ENCODE data around the gene STAT4.

Gene STAT4

DNA sequence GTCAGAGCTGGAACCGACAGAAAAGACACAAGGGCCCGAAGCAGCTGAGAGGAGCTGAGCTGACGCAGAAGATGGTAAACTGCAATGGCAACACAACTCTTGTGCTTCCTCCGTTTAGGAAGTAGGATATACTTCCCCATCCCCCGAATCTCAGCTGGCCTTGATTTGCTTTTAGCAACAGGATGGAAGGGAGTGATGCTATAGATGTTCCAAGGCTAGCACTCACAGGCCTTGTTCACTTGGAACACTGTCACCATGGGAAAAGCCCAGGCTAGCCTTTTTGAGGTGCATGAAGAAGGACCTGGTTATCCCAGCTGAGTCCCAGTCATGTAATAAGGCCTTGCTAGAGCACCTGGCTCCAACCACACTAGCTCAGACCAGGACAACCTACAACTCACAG is 162.9 kb downstream of the STAT4 start:
- DNase-seq (ENCODE audit: low read depth) = no peak

DNA sequence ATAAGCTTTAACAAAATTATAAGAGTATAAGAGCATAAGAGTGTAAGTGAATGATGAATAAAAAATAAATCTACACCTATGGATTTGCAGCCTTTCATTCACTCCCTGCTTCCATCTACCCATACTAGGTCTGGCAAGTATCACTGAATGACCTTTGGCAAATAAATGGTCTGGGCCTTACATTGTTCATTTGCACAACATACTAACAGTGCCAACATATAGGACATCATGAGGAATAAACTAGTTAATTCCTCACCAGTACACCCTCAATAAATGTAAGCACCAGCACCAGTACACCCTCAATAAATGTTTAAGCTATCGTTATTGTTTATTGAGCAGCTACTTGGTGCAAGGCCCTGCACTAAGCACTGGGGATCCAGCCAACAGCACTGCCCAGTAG is 163.7 kb downstream of the STAT4 start:
- TF ChIP-seq CTCF (IDR thresholded peaks at IDR 0.05; ENCODE audit: low read length, missing control alignments) = no peak
- H3K4me3 ChIP-seq (replicated peaks; ENCODE audit: low read depth, low read length) = no peak overlapping the region
- no peak for DNase-seq (ENCODE audit: low read depth)

More for the DNA sequence above, 162.9 kb downstream of the STAT4 start:
- H3K4me3 ChIP-seq (replicated peaks; ENCODE audit: low read depth, low read length) = no peak overlapping the region
- no peak for TF ChIP-seq CTCF (IDR thresholded peaks at IDR 0.05; ENCODE audit: low read length, missing control alignments)

GRCh38 chr2:190986221-190986953 is 164.4 kb downstream of the STAT4 start:
- no peak overlapping the region for H3K4me3 ChIP-seq (replicated peaks; ENCODE audit: low read depth, low read length)
- no peak for DNase-seq (ENCODE audit: low read depth)
- no peak for TF ChIP-seq CTCF (IDR thresholded peaks at IDR 0.05; ENCODE audit: low read length, missing control alignments)

DNA sequence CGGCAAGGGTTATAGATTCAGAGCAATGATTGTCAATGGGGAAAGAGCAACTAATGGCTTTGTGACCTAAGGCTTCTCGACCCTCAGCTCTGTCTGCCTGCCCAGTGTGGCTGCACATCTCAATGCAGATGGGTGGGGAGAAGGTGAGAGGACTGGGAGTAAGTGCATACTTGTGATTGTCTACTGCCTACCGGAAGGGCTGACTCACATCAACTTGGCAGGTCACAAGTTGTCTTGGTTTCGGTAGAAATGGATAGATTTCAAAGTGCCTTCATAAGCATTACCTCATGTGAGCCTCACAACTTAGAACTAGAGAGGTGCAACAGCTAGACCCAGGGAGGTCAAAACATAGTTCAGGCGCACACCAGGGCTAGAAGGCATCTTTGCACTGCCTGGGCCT is 166.2 kb downstream of the STAT4 start:
- peak; percentile 90 for DNase-seq (ENCODE audit: low read depth)
- TF ChIP-seq CTCF (IDR thresholded peaks at IDR 0.05; ENCODE audit: low read length, missing control alignments) = no peak
- H3K4me3 ChIP-seq (replicated peaks; ENCODE audit: low read depth, low read length) = no peak overlapping the region

- no peak for TF ChIP-seq CTCF (IDR thresholded peaks at IDR 0.05; ENCODE audit: low read length, missing control alignments)
- no peak for DNase-seq (ENCODE audit: low read depth)
- H3K4me3 ChIP-seq (replicated peaks; ENCODE audit: low read depth, low read length) = no peak overlapping the region
Observed at GRCh38 chr2:190982262-190983034, 168.3 kb downstream of the STAT4 start.

DNA sequence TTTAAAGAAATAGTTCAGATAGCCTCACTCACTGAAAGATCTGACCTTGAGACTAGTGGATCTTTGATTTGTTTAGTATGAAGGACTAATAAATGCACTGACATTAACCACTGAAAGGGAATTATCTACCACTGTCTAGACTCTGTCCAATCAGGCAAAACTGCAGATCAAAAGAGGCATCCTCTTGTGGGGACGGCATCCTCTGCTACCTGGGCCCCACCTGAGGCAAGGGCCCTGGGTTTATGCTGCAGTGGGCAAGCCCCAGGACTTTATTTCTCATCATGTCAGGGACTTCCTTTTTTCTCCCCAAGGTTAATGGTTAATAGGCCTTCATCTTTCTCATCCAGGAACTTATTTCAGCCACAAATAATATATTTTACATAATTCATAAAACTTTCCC is 169.1 kb downstream of the STAT4 start:
- no peak for DNase-seq (ENCODE audit: low read depth)
- no peak for TF ChIP-seq CTCF (IDR thresholded peaks at IDR 0.05; ENCODE audit: low read length, missing control alignments)
- H3K4me3 ChIP-seq (replicated peaks; ENCODE audit: low read depth, low read length) = no peak overlapping the region

All from fibroblast of pulmonary artery (primary cell).